ENCODE measurements around the gene ACSF2.

The ACSF2 gene

GRCh38 chr17:50440838-50441829 lies 15.1 kb downstream of the ACSF2 start:
- no peak for DNase-seq

GRCh38 chr17:50443505-50443974 lies 17.5 kb downstream of the ACSF2 start:
- no peak for DNase-seq

GRCh38 chr17:50444841-50445715 lies 19.1 kb downstream of the ACSF2 start:
- no peak for DNase-seq

- no peak for DNase-seq
These were observed 19.8 kb downstream of the ACSF2 start for GRCh38 chr17:50445730-50446325.

- no peak for DNase-seq
These were observed 22.0 kb downstream of the ACSF2 start for GRCh38 chr17:50447870-50448595.

GRCh38 chr17:50448643-50449042 lies 22.6 kb downstream of the ACSF2 start:
- no peak for DNase-seq

GRCh38 chr17:50451943-50452629 lies 26.1 kb downstream of the ACSF2 start:
- DNase-seq, result no peak

- DNase-seq, result peak; percentile 39 to 53
These were observed 26.7 kb downstream of the ACSF2 start for GRCh38 chr17:50452630-50453300.

GRCh38 chr17:50453901-50454300 lies 27.9 kb downstream of the ACSF2 start:
- no peak for DNase-seq

- no peak for DNase-seq
These were observed 31.6 kb downstream of the ACSF2 start for GRCh38 chr17:50457621-50458020.

GRCh38 chr17:50458270-50458669 lies 32.3 kb downstream of the ACSF2 start:
- DNase-seq, result no peak

- DNase-seq, result peak; percentile 5 to 47
These were observed 33.0 kb downstream of the ACSF2 start for GRCh38 chr17:50458701-50459676.

- DNase-seq, result no peak
These were observed 33.7 kb downstream of the ACSF2 start for GRCh38 chr17:50459756-50460155.

- no peak for DNase-seq
These were observed 35.0 kb downstream of the ACSF2 start for GRCh38 chr17:50460831-50461526.

- DNase-seq, result no peak
These were observed 35.6 kb downstream of the ACSF2 start for GRCh38 chr17:50461550-50462132.

- no peak for DNase-seq
These were observed 36.4 kb downstream of the ACSF2 start for GRCh38 chr17:50462446-50462845.

GRCh38 chr17:50464121-50464520 lies 38.1 kb downstream of the ACSF2 start:
- DNase-seq, result no peak

- no peak for DNase-seq
These were observed 38.7 kb downstream of the ACSF2 start for GRCh38 chr17:50464736-50465135.

- DNase-seq, result no peak
These were observed 39.2 kb downstream of the ACSF2 start for GRCh38 chr17:50465171-50465570.
